OCI-LY3 (cell line): ENCODE measurements around the gene CMIP.

Experiments
- H2AFZ ChIP-seq: fragments of 200-600, 300-600 bp; shearing (Covaris generic); 2 replicates; pipeline ENCODE4 v1.6.0; 2014; ENCODE audit warnings: antibody characterized with exemption, low read depth, low read length
- H3K27ac ChIP-seq: fragments of 200-600, 300-600 bp; sonication (generic); 2 replicates; pipeline ENCODE4 v1.5.1; 2014; ENCODE audit warnings: mild to moderate bottlenecking, low read length, moderate library complexity, mixed read lengths
- H3K27me3 ChIP-seq: fragments of 200-600, 300-600 bp; sonication (generic); 2 replicates; pipeline ENCODE4 v1.6.1; 2014; ENCODE audit warnings: low read depth, low read length, mixed read lengths
- H3K36me3 ChIP-seq: fragments of 200-600, 300-600 bp; sonication (generic); replicated peaks from 2 replicates; pipeline ENCODE3; 2014; ENCODE audit warnings: low read depth, low read length, mixed read lengths
- H3K4me1 ChIP-seq: fragments of 300-600, 200-600 bp; sonication (generic); 2 replicates; pipeline ENCODE4 v1.6.1; 2014; ENCODE audit warnings: low read length, mixed read lengths
- H3K4me2 ChIP-seq: fragments of 200-600, 300-600 bp; sonication (generic); 2 replicates; pipeline ENCODE4 v1.6.1; 2014; ENCODE audit warnings: low read length, mixed read lengths
- H3K4me3 ChIP-seq: fragments of 300-600, 200-600 bp; sonication (generic); 2 replicates; pipeline ENCODE4 v1.5.1; 2014; ENCODE audit warnings: antibody characterized with exemption, mild to moderate bottlenecking, low read length, moderate library complexity
- H3K79me2 ChIP-seq: fragments of 300-600, 200-600 bp; shearing (Covaris generic); 2 replicates; pipeline ENCODE4 v1.6.1; 2014; ENCODE audit warnings: mild to moderate bottlenecking, low read length, mixed read lengths
- H3K9ac ChIP-seq: fragments of 300-600, 200-600 bp; shearing (Covaris generic); 2 replicates; pipeline ENCODE4 v1.6.0; 2014; ENCODE audit warnings: mild to moderate bottlenecking, low read length, moderate library complexity
- H3K9me3 ChIP-seq: fragments of 200-600, 300-600 bp; shearing (Covaris generic); 2 replicates; pipeline ENCODE4 v1.6.1; 2014; ENCODE audit warnings: low read length, mixed read lengths; ENCODE audit not compliant: insufficient read depth
- H4K20me1 ChIP-seq: fragments of 200-600, 300-600 bp; sonication (generic); 2 replicates; pipeline ENCODE4 v1.6.1; 2016; ENCODE audit warnings: low read length, mixed read lengths; ENCODE audit not compliant: insufficient read depth
- CTCF ChIP-seq: fragments of 200-600, 300-600 bp; sonication (generic); IDR thresholded peaks from 2 replicates; pipeline ENCODE4 v1.5.1; 2014; ENCODE audit warnings: antibody characterized with exemption, low read length, low read depth
- EZH2phosphoT487 ChIP-seq: fragments of 200-600 bp; shearing (Covaris generic); IDR thresholded peaks from 2 replicates; pipeline ENCODE4 v1.6.1; 2018; ENCODE audit warnings: antibody characterized with exemption, mixed run types, low read depth

CMIP gene

GRCh38 chr16:81458827-81459598, 14.4 kb downstream of the CMIP start:
- no peak for TF ChIP-seq CTCF
- TF ChIP-seq EZH2phosphoT487, result no peak
- Histone ChIP-seq H3K36me3 (peaks cover 39% of the 10 kb centered on the region), H4K20me1 (peaks cover 99% of the 10 kb centered on the region)

GRCh38 chr16:81460075-81460474, 15.5 kb downstream of the CMIP start:
- Histone ChIP-seq H3K36me3 (peaks cover 45% of the 10 kb centered on the region), H3K27ac (no peak overlapping the region), H3K27me3 (no peaks in the 10 kb centered on the region), H3K4me1 (no peaks in the 10 kb centered on the region), H3K79me2 (peaks cover 100% of the 10 kb centered on the region), H2AFZ (no peak overlapping the region), H3K9ac (no peak overlapping the region), H3K4me2 (no peak overlapping the region), H4K20me1 (peaks cover 99% of the 10 kb centered on the region), H3K4me3 (no peak overlapping the region), H3K9me3 (no peaks in the 10 kb centered on the region)
- TF ChIP-seq EZH2phosphoT487 (no peak), CTCF (no peak)

More at GRCh38 chr16:81458827-81459598, 14.4 kb downstream of the CMIP start:
- H3K9me3 ChIP-seq, result no peaks in the 10 kb centered on the region
- H3K4me1 ChIP-seq, result no peaks in the 10 kb centered on the region
- peaks cover 100% of the 10 kb centered on the region for H3K79me2 ChIP-seq
- H3K4me3 ChIP-seq, result no peak overlapping the region
- H3K9ac ChIP-seq, result no peak overlapping the region
- no peak overlapping the region for H3K4me2 ChIP-seq
- no peaks in the 10 kb centered on the region for H3K27me3 ChIP-seq
- H2AFZ ChIP-seq, result no peak overlapping the region
- no peak overlapping the region for H3K27ac ChIP-seq

GRCh38 chr16:81461243-81461642, 16.6 kb downstream of the CMIP start:
- Histone ChIP-seq H3K79me2 (peaks cover 99% of the 10 kb centered on the region), H3K9ac (no peak overlapping the region), H3K9me3 (no peaks in the 10 kb centered on the region), H3K4me1 (no peaks in the 10 kb centered on the region), H3K4me2 (no peak overlapping the region), H3K27ac (no peak overlapping the region), H3K27me3 (no peaks in the 10 kb centered on the region), H4K20me1 (peaks cover 97% of the 10 kb centered on the region), H3K4me3 (no peak overlapping the region), H3K36me3 (peaks cover 42% of the 10 kb centered on the region), H2AFZ (no peak overlapping the region)
- TF ChIP-seq CTCF, result no peak
- no peak for TF ChIP-seq EZH2phosphoT487

GRCh38 chr16:81461766-81462165, 17.2 kb downstream of the CMIP start:
- Histone ChIP-seq H3K4me1 (no peaks in the 10 kb centered on the region), H3K4me2 (no peak overlapping the region), H3K36me3 (peaks cover 37% of the 10 kb centered on the region), H3K27me3 (no peaks in the 10 kb centered on the region), H2AFZ (no peak overlapping the region), H4K20me1 (peaks cover 97% of the 10 kb centered on the region), H3K27ac (no peak overlapping the region), H3K79me2 (peaks cover 99% of the 10 kb centered on the region), H3K9me3 (no peaks in the 10 kb centered on the region), H3K9ac (no peak overlapping the region), H3K4me3 (no peak overlapping the region)
- TF ChIP-seq EZH2phosphoT487, result no peak
- no peak for TF ChIP-seq CTCF
